HG02884 (cell line): ENCODE data around the gene OVOL1.

Source experiments
- ATAC-seq: cut with Tn5 transposase; IDR thresholded peaks from one replicate; pipeline ENCODE4 v1.9.1; 2021; ENCODE audit warnings: mild to moderate bottlenecking, moderate library complexity; ENCODE audit not compliant: unreplicated experiment

The OVOL1 gene

DNA sequence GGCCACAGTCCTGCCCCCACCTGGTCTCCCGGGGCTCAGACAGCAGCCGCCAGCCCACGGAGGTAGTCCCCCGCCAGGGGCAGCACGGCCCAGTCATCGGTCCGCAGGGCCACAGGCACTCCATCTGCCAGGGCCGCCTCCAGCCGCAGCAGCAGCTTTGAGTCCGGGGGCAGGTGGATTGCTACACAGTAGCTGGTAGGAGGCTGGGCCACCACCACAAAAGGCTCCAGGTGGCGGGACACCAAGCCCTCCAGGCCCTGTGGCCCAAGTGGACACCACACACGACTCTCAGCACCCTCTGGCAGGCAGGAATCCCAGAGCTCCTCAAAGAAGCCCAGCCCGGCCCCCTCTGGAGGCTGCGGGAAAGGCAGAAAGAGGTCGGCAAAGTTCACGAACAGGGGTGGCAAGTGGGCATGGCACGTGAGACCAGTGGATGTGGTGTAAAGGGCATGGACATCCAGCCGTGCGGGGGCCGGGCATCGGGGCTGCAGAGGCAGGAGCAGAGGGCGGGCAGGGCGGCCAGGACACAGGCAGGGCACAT is 9.0 kb upstream of the OVOL1 start:
- ATAC-seq: no peak

DNA sequence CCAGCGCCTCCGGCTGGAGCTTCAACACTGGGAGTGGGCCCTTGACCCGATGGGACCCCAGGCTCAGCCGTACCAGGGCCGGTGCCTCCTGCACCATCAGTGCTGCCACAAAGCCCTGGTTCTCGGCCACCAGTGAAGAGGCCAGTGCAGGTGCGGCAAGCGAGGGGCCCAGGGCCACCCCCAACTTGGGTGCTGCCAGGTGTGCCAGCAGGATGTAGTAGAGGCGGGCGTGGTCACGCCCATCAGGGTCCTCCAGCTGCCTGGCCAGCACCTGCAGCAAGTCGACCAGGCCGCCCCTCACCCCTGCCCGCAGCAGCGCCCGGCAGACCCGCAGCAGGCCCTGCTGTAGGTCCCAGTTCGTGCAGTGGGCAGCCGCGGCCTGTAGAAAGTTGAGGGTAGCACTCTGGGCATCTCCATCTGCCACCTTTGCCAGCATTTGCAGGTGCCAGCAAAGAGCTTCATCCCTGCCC is 8.4 kb upstream of the OVOL1 start:
- ATAC-seq: no peak

DNA sequence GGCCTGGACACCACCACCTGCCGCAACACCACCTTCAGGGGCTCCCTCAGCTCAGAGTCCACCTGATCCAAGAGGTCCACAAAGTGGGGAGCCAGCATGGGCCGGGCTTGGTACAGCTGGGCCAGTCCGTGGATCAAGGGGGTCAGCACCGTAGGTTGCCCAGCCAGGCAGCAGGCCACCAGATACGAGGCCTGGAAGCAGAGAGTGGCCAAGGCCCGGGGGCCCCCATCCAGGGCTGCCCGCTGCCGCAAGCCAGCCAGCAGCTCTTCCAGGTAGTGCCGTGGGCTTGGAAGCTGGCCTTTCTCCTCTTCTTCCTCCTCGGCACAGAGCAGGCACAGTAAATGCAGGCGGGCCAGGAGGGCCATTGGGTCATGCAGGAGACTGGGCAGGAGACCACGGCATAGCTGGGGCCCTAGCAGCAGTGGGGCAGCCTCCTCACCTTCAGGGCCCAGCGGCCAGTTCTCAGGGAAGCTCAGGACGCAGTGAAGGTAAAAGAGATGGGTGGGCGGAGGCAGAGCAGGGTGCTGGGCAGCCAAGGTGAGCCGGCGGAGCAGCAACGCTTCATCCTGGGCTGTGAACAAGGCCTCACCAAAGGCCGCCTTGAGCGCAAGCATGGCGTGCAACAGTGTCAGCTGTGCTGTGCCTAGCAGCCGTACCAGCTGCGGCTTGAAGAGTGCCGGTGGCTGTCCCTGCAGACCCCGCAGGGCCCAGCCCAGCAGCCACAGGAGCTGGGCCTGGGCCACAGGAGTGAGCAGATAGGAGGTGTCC is 7.8 kb upstream of the OVOL1 start:
- no peak for ATAC-seq

DNA sequence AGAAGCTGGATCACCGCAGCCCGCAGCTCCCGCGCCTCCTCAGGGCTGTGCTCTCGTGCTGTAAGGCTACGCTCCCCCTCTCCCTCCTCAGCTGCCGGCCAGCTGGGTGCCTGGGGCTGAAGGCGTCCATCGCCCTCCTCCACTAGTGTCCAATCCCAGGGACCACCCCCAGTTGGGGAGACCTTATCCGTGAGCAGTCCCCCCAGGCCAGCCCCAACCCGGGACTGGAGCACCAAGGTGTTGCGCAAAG is 7.3 kb upstream of the OVOL1 start:
- no peak for ATAC-seq

DNA sequence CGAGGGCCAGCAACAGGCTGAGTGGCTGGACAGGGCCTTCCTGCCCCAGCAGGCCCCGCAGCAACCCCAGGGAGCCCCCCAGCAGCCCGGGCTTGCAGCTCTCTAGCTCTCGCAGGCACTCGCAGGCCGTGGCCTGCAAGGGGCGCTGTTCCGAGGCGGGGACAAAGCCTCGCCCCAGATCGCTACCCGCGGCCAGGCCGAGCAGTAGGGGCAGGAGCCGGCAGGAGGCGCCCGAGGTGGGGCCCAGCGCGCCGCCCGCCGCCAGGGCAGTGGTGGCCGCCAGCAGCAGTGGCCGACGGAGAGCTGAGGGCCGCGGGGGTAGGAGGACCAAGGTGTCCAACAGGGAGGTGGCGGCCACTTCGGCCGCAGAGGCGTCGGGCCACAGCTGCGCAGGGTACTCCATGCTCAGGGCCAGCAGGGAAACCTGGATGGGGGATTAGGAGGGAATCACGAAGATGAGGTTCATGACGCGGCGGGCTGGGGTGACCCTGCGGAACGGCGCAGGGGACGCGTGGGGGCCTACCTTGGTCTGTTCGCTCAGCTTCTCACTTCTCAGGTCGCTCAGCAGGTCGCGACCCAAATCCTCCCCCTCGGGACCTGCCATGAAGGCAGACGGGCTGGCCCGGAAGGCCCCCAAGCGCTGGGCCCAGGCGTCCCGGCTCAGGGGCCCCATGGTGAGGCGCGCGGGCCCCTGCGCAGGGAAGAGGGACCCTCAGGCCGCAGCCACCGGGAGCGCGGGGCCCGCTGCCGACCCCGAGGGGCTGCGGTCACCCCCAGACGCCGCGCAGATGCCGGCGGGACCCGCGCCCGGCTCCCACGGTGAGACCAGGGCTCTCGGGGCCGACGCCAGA is 6.7 kb upstream of the OVOL1 start:
- peak; percentile 29 for ATAC-seq

DNA sequence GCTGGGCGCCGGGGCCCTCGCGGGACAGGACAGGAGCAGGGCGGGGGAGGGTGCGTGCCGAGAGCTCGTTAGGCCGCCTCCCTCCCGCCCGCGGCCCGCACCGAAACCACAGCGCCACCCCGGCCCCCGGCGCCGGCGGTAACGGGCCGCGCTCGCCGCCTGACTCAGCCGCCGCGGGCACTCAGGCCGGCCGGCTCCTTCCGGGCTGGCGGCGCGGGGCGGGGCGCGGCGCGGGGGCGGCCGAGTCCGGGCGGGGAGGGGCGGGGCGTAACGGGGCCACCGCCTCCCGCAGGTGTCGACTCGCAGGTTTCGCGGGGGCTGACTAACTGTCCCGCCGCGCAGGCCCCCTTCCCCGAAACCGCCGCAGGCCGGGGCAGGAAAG is 6.1 kb upstream of the OVOL1 start, which contains the start of gene AP5B1:
Gene AP5B1, minus strand, starts transcription at position 207 of the 382 bp plus-strand sequence. CDS start 385 bp downstream, outside the sequence.
- peak; percentile 43 for ATAC-seq

DNA sequence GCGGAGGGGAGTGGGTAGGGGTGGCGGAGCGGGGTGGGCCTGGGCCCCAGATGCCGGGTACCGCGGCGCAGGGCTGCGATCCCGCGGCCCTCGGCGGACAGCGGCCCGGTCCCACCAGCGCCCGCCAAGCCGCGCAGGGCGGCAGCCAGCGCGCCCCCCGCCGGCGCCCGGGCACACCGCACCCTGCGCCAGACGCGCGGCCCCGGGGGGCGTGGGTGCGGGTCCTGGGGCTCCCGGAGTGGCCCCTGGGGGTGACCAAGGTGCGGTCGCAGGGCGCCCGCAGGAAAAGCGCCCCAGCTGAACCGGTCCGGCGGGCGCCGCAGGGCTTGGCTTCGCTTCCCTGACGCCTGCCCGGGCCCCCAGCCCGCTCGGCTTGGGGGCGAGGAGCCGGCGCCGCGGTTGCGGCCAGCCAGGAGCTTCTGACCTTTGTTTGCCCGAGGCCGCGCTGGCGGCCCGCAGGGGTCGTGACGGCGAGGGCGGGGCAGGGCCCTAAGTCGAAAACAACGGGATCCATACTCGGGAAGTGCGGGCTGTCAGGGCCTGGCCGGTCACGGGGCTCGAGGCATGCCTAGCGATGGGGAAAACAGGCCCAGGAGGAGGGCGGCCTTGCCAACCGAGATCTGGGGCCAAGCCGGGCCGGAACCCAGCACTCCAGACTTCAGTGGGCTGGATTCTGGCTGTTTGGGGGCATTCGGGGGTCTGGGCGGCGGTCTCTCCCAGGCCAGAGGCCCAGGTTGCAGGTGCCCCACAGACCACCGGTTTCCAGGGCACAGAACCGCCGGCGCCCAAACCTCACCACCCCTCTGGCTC is 5.5 kb upstream of the OVOL1 start:
- peak; percentile 46 for ATAC-seq

DNA sequence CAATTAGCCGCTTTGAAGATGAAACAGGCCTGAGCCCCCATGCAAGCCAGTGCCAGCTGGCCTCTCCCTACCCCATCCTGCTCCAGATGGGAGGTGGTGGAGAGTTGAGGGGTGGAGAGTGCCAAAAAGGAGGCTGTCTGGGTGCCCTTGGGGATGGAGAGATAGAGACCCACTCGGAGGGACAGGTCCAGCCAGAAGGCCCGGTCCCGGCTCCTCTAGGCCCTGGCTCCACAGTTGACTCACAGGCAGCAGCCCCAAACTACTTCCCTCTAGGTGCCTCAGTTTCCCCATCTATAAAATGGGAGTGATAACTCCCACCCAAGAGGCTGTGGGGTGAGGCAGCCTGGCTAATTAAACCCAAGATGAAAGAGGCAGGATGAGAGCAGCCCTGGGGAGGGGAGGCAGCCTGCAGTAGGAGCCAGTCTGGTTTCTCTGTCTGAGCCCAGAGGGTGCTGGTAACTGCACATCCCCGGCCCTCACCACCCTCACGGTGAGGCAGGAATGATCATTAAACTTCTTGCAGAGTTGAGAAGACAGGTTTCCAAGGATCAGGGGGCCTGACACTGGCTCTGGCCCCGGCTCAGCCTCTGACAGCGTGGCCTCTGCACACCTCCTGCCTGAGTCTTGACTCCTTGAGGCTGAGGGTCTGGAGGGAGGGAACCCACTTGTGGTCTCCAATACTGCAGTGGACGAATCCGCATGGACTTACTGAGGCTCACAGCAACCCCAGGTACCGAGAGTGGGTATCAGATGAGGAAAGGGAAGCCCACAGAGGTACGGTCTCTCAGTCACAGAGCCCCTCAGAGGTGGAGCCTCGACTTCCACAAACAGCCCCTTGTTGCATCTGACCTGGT is 4.7 kb upstream of the OVOL1 start:
- ATAC-seq: no peak

DNA sequence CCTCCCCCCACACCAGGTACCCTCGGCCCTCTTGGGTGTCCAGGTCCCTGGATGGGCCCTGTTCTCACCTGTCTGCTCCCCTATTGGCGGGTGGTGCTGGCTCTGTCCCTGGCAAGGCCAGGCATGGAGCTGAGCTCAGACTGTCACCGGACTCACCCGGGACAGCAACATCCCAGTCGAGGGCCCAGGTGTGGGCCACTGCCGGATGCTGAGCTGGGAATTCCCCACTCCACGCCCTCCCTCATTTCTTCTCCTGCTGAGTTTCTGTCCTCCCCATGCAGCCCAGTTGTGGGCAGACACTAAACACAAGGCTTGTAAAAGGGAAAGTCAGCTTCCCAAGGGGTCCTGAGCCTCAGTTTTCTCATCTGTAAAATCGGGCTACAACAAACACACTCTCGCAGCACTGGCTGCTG is 4.0 kb upstream of the OVOL1 start:
- ATAC-seq: no peak

DNA sequence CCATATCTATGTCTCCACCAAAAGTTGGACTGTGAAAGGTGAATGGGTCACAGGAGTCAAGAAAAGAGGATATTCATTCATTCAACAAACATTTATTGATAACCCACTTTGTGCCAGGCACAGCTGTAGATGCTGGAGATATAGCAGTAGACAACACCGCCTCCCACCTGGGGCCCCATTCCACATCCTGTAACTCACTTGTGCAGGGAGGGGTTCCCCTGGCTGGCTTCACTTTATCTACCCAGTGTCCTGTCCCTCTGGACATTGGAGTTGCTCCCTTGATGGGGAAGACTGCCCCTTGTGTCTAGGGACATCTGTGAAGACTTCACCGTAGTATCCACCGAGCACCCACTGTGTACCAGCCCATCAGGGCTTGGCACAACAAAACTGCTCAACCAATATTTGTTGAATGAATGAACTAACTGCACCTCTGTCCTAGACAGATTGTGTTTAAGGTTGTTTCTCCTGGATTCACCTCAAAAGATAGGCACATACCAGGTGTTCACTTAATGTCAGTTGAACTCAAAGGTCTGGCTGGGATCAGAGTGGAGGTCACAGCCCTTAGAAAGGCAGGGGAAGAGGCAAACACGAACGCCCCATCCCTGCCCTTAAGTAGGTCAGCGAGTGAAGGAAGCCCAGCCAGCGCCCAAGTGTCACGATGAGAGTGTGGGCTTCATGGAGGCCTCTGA is 1.4 kb upstream of the OVOL1 start:
- ATAC-seq: no peak

DNA sequence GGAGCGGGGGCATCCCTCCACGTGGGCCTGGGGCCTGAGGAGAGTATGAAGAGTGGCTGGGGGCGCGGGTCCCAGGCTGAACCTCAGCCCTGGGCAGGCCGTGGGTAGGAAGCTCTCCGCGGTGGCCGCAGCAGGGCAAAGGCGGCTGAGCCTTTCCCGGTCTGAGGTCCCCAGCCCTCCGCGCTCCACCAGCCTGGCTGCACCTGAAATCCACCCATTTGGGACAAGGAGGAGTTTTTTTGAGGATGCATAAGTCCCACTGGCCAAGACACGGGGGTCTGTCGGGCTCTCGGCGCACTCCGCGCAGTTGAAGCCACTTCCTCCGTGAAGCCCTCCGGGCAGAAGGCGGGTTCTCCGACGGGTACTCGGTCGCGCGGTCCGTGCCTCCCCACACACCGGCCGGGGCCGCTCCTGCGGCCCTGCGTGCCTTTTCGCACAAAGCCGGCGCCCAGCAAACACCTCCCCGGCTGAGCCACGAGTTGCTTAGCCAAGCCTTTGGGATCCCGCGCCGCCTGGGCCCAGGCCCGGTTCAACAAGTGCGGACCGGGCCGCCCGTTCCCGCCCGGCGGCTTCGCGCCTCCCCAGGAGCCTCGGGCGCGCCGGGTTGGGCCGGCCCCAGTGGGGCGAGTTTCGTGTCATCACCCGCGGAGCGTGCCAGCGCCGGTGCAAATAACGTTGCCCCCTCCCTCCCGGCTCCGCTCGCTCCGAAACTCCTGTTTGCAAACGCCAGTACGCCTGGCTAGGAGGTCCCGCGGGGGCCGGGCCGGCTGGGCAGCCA is 666 bp upstream of the OVOL1 start:
- ATAC-seq: no peak

DNA sequence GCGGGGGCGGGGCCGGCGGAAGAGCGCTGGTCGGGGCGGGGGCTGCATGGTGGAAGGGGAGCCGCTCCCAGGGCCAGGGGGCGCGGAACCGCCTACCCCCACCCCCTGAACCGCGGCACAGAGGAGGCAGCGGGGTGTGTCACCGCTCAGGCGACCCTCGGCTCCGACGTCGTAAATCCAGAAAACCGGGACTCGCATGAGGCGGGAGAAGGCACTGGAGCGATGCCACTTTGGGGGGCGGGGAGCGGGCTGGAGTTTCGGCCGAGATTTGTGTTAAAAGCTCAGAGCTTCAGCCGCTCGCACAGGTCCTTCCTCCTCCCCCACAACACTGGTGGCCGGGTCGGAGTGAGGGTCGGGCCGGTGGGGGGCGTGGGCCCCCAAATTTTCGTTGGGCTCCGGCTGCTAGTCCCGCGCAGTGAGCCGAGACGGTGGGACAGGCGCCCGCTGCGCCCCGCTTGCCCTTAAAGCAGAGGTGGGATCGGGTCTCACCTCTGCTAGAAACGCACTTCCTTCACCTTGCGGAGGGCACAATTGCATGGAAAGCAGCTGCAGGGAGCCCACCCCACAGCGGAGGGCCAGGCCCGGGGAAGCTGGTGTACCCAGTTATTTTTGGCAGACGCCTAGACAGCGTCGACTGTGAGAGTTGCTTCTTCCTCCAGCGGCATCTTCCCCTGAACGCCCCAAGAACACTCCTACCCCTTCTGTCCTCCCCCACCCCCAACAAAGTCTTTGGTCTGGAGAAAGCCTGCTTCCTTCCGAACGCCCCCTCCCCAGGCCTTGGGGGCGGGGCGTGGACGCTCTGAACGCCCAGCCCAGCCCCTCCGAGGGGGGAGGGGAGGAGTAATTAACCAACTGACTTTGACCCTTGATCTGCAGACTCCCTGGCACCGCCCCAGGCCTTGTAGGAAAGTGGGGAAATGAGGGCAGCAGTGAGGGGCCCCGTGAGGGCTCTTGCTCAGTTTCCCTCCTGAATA is 1.1 kb downstream of the OVOL1 start:
- no peak for ATAC-seq

DNA sequence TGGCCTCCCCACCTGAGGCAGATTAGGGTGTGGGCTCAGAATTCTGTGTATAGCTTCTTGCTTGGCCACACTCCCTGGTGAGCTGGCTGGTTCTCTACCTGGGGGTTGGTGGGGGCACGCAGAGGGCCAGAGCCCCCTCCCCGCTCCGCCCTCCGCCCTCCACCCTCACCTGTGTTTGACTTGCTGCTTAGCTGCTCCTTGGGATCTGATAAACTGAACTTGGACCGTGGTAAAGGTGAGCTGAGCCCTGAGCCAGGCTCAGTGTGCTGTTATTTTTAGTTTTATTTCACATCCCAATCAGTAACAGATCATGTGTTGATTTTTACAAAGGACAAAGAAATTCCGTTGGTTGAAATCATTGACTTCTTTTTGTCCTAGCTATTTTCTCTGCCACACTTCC is 2.0 kb downstream of the OVOL1 start:
- ATAC-seq: no peak

DNA sequence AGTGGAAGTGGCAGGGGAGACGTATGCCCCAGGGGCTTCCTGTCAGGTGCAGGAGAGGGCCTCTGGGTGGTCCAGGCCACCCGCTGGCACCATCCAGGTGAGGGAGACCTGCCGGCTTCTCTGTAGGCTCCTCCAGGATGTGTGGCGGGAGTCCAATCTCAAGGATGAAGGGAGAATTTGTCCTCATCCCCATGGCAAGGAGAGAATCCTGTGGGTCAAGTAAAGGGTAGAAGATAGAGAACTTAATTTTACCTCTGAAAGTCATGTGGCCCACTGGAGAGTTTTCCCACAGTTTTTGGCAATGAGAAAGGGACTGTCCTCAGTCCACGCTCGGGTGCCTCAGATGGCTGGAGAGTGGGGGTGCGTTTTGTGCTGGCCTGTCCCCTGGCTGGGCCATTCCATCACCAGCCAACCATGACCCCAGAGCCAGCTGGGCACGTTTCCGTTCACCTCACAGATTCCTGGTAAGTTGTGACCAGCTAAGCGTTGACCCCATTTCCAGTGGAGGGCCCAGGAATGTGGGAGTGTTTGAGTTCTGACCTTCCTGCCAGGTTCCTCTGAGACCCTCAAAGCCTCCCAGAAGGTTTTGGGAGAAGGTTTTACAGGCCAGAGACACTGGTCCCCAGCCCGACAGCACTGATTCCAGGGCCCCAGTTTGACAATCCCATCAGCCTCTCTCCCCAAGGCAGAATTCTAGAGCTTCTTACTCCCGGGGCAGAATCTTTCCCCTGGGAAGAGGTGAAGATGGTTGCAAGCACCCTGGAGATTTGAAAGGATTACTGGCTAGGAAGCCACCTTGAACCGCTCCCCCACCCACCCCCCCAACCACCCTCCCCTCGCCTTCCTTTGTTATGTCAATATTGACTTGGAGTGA is 2.6 kb downstream of the OVOL1 start:
- ATAC-seq: no peak

DNA sequence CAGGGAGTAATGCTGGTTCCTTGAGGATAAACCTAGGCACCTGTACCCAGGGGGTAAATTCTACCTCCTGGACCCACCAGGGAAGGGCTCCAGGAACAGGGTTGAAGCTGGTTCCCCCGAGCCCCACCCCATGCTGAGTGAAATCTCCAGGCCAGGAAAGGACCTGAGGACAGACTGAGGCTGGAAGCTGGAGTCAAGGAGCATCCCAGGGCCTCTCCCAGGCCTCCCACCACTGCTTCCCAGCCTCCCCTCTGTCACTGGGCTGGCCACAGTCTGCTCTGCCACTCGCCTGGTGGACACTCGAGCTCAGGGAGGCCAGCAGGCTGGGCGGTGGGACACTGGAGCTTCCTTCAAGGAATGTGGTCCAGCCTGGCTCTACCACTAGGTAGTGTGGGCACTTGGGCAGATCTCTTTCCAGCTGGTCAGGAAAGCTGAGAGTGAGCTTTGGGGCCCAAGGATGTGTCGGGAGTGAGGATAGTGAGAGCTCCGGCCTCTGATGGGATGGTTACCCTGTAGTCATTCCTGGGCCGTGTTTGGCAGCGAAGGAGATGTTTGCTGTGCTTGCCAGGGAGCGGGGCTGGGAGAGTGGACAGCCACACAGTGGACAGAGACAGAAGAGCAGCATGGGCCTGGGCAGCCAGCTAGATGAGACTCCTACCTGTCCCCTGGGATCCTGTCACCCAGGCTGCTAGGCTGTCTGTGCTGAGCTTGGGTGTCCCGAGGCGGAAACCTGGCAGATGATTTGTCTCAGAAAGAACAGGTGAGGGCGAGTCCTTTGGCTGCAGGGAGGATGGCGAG is 3.4 kb downstream of the OVOL1 start:
- no peak for ATAC-seq
